Esophagus (tissue), 2 donors: ENCODE data around the gene GNB1L. TPM values are rescaled to one million over a fixed set of nuclear protein-coding genes. Genes with fewer than 3 reads are reported as not detected.

Source experiments
- H3K27ac ChIP-seq, 2 donors: one replicate each; pipeline ENCODE4 v1.5.1; 2013; ENCODE audit warnings: low read depth in 2 of 2, mild to moderate bottlenecking in 2 of 2, inconsistent platforms in 1 of 2, low read length in 1 of 2, moderate library complexity in 1 of 2
- H3K27me3 ChIP-seq, 2 donors: one replicate each; pipeline ENCODE4 v1.6.1; 2013; ENCODE audit warnings: low read length in 2 of 2, control low read depth in 1 of 2, mild to moderate bottlenecking in 1 of 2; ENCODE audit not compliant: insufficient read depth in 2 of 2, control insufficient read depth in 1 of 2
- H3K36me3 ChIP-seq, 2 donors: one replicate each; pipeline ENCODE4 v1.6.1; 2013; ENCODE audit warnings: low read length in 1 of 2; ENCODE audit not compliant: control insufficient read depth in 2 of 2, insufficient read depth in 2 of 2
- H3K4me1 ChIP-seq, 2 donors: one replicate each; pipeline ENCODE4 v1.6.1; 2013; ENCODE audit warnings: low read length in 1 of 2; ENCODE audit not compliant: control insufficient read depth in 2 of 2, insufficient read depth in 2 of 2
- H3K4me3 ChIP-seq, 2 donors: one replicate each; pipeline ENCODE4 v1.5.1; 2013; ENCODE audit warnings: low read length in 2 of 2, mild to moderate bottlenecking in 2 of 2, low read depth in 1 of 2, moderate library complexity in 1 of 2
- H3K9me3 ChIP-seq, 2 donors: one replicate each; pipeline ENCODE4 v1.6.1; 2013; ENCODE audit warnings: mild to moderate bottlenecking in 2 of 2, low read depth in 1 of 2, low read length in 1 of 2, moderate library complexity in 1 of 2; ENCODE audit not compliant: control insufficient read depth in 2 of 2, insufficient read depth in 1 of 2
- WGBS, 2 donors: extraction: QIAGEN DNeasy Blood & Tissue Kit; methylation state at CpG; one replicate each; pipeline ENCODE4 v1.1.7; 2013; 5-methylcytosine and 5-hydroxymethylcytosine counted together
- polyA plus RNA-seq, 2 donors: library from polyadenylated mRNA; stranded (reverse); fragments of 200-250 nt; gene quantifications; one replicate each; pipeline ENCODE4 v1.2.3, GENCODE V29; 2013
- donor health status: healthy with polysubstance abuse.
- donor health status: Bipolar disorder and iron deficiency.

GNB1L gene
- polyA plus RNA-seq, 2 donors, result 4.7 to 6.6 TPM

DNA sequence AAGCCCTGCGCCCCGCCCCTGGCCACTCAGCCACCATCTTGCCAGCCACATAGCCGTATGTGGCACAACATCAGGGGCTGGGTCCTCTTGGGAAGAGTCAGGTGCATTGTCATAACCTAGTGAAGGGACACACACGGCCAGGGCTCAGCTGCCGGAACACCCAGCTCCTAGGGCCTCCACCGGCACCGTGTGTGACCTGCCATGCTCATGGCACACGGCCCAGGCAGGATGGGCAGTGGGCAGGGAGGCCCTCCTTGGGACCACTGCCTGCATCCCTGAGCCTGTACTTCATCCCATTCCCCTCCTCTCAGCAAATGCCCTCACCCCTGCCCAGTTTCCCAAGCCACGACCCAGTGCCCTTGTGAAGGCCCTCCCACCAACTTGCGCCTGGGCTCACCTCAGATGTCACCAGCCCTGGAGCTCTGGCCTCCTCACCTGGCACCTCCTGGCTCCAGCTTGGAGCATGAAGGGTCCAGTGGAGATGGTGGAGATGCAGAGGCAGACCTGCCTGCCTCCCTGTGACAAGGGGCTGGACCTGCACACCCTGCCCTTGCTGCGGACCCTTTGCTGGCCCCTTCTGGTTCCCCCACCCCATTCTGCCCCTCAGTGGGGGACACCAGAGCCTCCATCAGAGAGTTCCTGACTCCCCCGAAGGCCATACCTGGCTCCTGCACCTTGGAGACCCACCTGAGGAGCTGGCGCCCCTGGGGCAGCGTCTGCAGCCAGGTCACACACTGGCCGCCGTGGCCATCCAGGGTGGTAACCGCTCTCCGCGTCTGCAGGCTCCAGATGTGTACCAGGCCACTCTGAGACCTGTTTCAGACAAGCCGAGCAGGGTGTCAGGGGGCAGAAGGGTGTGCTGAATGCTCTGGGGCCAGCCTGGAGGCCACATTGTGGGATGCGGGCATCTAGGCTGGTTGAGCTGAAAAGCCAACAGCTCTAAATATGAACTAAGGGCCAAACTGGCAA lies 34.5 kb downstream of the GNB1L start:
- no peaks in the 10 kb centered on the region for H3K9me3 ChIP-seq
- 95 to 96% methylated on average over 21 of the region's 21 CpGs for WGBS, 2 donors
- H3K27me3 ChIP-seq, result no peaks in the 10 kb centered on the region
- peaks cover 0 to 3% of the 10 kb centered on the region in 2 donors for H3K36me3 ChIP-seq
- H3K4me3 ChIP-seq, result no peak overlapping the region
- H3K4me1 ChIP-seq, result peaks cover 2 to 16% of the 10 kb centered on the region in 2 donors
- H3K27ac ChIP-seq, result no peak overlapping the region

DNA sequence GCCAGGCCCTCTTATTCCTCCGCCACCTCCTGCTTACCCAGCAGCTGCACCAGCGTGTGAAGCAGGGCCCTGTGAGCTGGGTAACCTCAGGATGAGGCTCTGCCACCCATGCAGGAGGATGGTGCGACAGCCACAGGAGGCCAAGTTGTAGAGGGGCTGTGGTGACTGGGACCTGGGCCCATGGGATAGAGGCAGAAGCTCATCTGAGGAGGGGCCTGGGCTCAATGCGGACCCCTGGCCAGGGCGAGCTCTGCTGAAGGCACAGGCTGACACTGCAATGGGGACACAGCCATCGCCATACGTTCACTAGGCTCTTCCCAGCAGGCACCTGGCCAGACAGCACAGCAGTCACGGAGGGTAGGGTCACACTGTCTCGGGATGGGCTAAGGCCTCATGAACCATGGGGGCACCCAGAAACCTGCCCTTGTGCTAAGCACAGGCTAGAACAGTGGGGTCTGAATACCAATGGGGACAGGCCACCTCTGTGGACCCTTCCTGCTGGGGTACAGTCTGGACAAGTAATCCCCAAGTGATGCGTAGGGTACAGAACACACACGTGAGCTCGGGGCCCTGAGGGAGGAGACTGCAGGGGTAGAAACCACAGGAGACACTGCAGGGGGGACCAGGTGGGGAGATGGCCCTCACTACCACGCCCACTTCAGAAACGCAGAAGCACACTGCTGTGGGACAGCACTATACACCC lies 35.3 kb downstream of the GNB1L start:
- Histone ChIP-seq H3K9me3 (no peaks in the 10 kb centered on the region), H3K27me3 (no peaks in the 10 kb centered on the region), H3K4me1 (peaks cover 2 to 11% of the 10 kb centered on the region in 2 donors), H3K36me3 (peaks cover 0 to 3% of the 10 kb centered on the region in 2 donors), H3K27ac (no peak overlapping the region), H3K4me3 (no peak overlapping the region)
- WGBS, 2 donors, result 93 to 96% methylated on average over 14 of the region's 14 CpGs

DNA sequence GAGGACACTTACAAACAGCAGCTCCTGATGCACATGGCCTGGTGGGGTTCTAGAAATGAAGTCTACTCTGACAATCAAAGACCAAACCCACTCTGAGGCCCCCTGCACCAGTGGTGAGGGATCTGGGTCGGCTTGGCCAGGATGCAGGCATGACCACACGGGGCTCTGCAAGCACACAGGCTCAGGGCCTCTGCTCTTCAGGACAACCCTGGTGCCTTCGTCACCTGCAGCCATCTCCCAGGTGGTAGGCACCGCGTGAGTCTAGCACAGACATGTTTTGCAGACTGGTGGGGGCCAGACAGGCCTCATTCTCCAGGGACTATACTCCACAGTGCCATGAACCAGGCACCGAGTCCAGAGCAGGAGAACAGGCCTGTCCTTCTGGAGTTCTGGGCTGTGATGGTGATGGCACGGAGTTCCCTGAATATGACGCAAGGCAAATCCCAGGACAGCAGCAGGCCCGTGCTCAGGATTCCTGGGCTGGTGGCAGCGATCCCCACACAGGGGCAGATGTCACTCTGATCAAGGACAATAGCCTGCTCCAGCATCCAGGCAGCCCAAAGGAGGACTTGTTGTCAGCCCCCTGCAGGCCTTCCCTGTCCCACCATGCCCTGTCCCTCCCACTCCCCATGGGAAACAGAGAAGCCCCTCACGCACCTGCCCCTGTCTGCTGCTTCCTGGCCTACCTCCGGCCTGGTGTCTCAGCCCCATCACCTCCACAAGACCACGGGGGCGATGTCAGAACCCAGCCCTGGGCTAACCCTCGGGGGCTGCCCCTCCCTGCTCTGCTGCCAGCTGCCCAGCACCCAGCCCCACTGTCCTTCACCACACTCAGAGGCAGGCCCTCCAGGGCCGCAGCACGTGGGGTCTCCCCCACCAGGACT lies 36.1 kb downstream of the GNB1L start:
- no peaks in the 10 kb centered on the region for H3K9me3 ChIP-seq
- H3K36me3 ChIP-seq, result peaks cover 0 to 3% of the 10 kb centered on the region in 2 donors
- 91 to 93% methylated on average over 17 of the region's 17 CpGs for WGBS, 2 donors
- H3K4me3 ChIP-seq, result no peak overlapping the region
- no peak overlapping the region for H3K27ac ChIP-seq
- no peaks in the 10 kb centered on the region for H3K27me3 ChIP-seq
- H3K4me1 ChIP-seq, result peaks cover 2 to 6% of the 10 kb centered on the region in 2 donors

DNA sequence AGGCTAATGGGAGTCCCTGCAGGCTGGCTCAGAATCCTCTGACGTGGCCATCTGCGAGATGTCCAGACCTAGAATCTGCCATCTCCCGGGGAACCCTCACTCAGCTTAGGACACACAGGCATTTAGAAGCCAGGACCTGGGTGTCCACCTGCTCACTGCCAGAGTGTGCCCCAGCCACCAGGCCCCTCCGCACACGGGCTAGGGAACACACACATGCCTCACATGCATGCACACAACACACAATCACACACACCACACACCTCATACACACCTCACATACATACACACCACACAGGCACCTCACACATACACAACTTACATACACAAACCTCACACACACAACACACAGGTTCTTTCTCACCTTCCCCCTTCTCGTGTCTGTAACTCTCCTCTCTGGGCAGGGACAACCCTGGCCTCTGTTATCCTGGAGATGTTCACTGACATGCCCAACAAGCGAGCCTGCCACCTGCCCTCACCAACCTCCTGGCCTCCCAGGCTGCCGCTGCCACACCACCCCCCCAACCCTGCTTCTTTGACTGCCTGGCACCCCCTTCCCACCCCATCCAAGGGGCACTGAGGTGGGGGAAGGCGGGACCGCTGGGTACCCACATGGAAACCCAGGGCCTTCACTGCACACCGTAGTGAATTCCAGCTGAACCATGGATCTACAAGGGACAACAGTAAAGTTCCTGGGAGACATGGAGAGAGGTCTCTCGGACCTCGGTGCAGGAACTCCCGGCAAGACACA lies 38.1 kb downstream of the GNB1L start:
- H3K27ac ChIP-seq, result no peak overlapping the region
- H3K4me1 ChIP-seq, result peaks cover 2 to 3% of the 10 kb centered on the region in 2 donors
- 95 to 97% methylated on average over 14 of the region's 14 CpGs for WGBS, 2 donors
- no peaks in the 10 kb centered on the region for H3K27me3 ChIP-seq
- no peaks in the 10 kb centered on the region for H3K9me3 ChIP-seq
- no peak overlapping the region for H3K4me3 ChIP-seq
- H3K36me3 ChIP-seq, result peaks cover 0 to 7% of the 10 kb centered on the region in 2 donors

DNA sequence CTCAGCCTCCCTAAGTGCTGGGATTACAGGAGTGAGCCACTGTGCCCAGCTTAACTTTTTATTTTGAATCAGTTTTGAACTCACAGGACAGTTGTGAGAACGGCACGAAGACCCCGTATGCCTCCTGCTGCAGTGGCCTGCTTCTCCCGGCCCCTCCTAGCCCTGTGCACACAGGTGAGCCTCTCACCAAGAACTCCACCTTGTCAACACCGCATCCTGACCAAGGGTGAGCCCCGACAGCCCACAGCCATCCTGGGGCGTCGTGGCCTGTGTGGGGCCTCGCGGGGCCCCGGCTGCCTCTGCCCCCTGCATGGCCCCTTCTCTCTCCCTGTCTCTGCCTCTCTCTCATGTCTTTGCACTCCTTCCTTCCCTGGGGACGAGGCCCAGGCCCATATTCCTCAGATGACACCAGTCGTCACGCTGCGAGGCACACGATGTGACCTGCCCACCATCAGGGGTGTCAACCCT lies 38.8 kb downstream of the GNB1L start:
- no peak overlapping the region for H3K4me3 ChIP-seq
- H3K4me1 ChIP-seq, result peaks cover 2 to 4% of the 10 kb centered on the region in 2 donors
- no peaks in the 10 kb centered on the region for H3K27me3 ChIP-seq
- 89 to 92% methylated on average over 16 of the region's 16 CpGs for WGBS, 2 donors
- no peaks in the 10 kb centered on the region for H3K9me3 ChIP-seq
- no peak overlapping the region for H3K27ac ChIP-seq
- peaks cover 0 to 7% of the 10 kb centered on the region in 2 donors for H3K36me3 ChIP-seq

DNA sequence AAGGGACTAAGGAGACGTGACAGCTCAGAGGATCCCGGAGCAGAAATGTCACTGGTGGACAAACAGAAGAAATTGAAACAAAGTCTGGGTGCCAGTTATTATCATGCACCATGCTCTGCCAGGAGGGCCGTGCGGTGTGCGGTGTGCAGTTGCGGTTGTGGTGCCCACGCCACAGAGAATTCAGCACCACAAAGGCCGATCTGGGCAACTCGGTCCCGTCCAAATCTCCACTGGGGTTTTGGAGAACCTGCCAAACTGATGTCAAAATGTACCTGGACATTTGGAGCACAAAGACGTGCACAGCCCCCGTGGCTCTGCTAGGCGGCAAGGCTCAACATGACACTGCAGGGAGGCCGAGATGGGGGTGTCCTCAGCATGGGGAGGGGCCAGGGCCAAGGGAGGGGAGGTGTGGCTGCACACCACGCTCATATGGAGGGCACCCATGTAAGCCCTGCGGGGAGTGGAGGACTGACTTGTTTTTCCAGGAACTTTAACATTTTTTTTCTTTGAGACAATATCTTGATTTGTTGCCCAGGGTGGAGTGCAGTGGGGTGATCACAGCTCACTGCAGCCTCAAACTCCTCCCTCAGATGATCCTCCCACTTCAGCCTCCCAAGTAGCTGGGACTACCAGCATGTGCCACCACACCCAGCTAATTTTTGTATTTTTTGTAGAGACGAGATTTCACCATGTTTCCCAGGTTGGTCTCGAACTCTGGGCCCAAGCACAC lies 39.4 kb downstream of the GNB1L start:
- no peak overlapping the region for H3K27ac ChIP-seq
- H3K9me3 ChIP-seq, result no peaks in the 10 kb centered on the region
- H3K4me3 ChIP-seq, result no peak overlapping the region
- peaks cover 0 to 7% of the 10 kb centered on the region in 2 donors for H3K36me3 ChIP-seq
- H3K27me3 ChIP-seq, result no peaks in the 10 kb centered on the region
- WGBS, 2 donors, result 66 to 71% methylated on average over 18 of the region's 18 CpGs
- peaks cover 2 to 8% of the 10 kb centered on the region in 2 donors for H3K4me1 ChIP-seq

DNA sequence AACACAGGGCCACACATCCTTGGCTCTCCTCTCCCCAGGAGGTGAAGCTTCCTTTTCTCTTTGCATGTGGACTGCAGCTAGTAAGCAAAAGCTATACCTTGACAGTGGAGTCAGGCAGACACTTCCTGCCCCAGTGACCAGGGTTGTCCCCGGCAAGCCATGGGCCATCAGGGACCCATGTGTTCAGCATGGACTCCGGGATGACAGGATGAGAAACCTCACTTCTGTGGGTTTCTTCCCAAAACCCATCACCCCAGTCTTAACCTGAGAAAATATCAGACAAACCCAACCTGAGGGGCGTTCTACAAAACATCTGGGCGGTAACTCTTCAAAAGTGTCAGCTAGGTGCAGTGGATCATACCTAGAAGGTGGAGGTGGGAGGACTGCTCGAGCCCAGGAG lies 40.2 kb downstream of the GNB1L start:
- Histone ChIP-seq H3K27me3 (no peaks in the 10 kb centered on the region), H3K9me3 (no peaks in the 10 kb centered on the region), H3K4me3 (no peak overlapping the region), H3K36me3 (peaks cover 0 to 7% of the 10 kb centered on the region in 2 donors), H3K4me1 (peaks cover 2 to 8% of the 10 kb centered on the region in 2 donors), H3K27ac (no peak overlapping the region)
- 89 to 94% methylated on average over 5 of the region's 5 CpGs for whole genome bisulfite sequencing, 2 donors

DNA sequence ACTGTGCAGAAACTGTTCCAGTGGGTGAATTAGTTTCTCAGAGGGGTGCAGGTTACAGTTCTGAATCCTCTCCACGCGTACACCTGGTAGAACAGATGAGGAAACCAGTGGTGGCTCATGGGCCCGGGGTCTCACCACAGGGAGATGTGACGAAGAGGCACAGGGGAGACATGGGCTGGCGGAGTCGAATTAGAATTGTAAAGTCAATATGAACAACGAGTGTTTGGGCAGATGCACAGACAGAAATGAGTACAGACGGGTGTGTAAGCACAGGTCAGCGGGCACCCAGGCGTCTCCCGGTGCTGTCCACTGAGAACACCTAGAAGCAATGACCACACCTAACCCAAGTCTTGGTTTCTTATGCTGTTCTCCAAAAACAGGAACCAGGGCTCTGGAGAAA lies 41.8 kb downstream of the GNB1L start:
- H3K27me3 ChIP-seq, result no peaks in the 10 kb centered on the region
- 94 to 96% methylated on average over 11 of the region's 11 CpGs for WGBS, 2 donors
- H3K36me3 ChIP-seq, result peaks cover 0 to 4% of the 10 kb centered on the region in 2 donors
- no peak overlapping the region for H3K4me3 ChIP-seq
- H3K4me1 ChIP-seq, result peaks cover 2 to 8% of the 10 kb centered on the region in 2 donors
- no peak overlapping the region for H3K27ac ChIP-seq
- no peaks in the 10 kb centered on the region for H3K9me3 ChIP-seq
